Measurements from ENCODE around the gene MSH3.

DNA sequence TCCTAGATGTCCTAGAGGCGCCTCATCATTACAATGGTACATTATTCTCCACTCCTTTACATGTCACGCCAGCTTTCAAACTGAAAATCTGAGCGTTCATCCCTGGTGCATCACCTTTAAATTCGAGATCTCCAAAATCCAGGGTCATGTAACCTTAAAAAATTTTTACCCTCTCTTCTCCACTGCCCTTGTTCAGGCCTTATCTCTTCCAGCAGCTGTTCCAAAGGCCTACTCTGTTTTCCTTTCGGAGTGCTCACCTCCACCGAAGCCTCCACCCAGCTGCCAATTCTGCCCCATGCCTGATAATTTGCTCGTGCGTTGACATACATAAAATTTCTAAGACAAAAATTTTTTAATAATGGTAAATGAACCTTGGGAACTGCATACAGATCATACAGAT is 950 bp upstream of the MSH3 start:
- TF ChIP-seq POLR2A (IDR thresholded peaks at IDR 0.05; ENCODE audit: low read depth, low read length) (no peak), TAF1 (IDR thresholded peaks at IDR 0.05; ENCODE audit: borderline replicate concordance, low read depth, low read length) (no peak)
